ENCODE results near the gene ALCAM. TPM values are rescaled to one million over a fixed set of nuclear protein-coding genes. Genes with fewer than 3 reads are reported as not detected.

The ALCAM gene
- total and polyA plus RNA-seq, 2 of the 8 experiments (the other 6 are each of a cell fraction or from before 2014, with no cell fraction given), result 10.8 to 33.0 TPM

- no peak overlapping the region for H4K91ac ChIP-seq (replicated peaks; ENCODE audit: insufficient read length, low read length)
- CTCF ChIA-PET (ENCODE audit: partially characterized antibody), result interaction anchor here (1.6 kb wide), 1 partner anchor 13 kb away, joined by 3 read pairs; no protein-coding TSS in a partner anchor
- H3K56ac ChIP-seq (replicated peaks; ENCODE audit: insufficient read length, low read depth, low read length), result no peak overlapping the region
- DNase-seq (ENCODE audit: low read depth in 1 of 2, low spot score in 2 of 2) (no peak), FAIRE-seq (no peak)
- H2BK5ac ChIP-seq (ENCODE audit: low read depth, low read length), result no peak overlapping the region
- no peak overlapping the region for H2BK12ac ChIP-seq (ENCODE audit: low read depth, low read length)
- peaks cover 4 to 5% of the 10 kb centered on the region in 2 experiments; a peak in 2 of 4 replicates for H3K9me3 ChIP-seq (ENCODE audit: insufficient read depth in 2 of 2, low read depth in 1 of 2, low read length in 1 of 2)
- H3K23ac ChIP-seq (ENCODE audit: insufficient read length), result no peak overlapping the region
- H3K18ac ChIP-seq (ENCODE audit: extremely low read depth, low read length), result no peak overlapping the region
- H3K14ac ChIP-seq (ENCODE audit: insufficient read length), result no peak overlapping the region
- peaks cover 0 to 2% (median 0%) of the 10 kb centered on the region in 4 experiments; a peak in 2 of 7 replicates for H3K4me1 ChIP-seq (replicated peaks in 1 of 4; ENCODE audit: control insufficient read depth in 3 of 4, insufficient read depth in 4 of 4, low read length in 3 of 4)
- H3K4me3 ChIP-seq (ENCODE audit: extremely low read depth in 1 of 4, insufficient read depth in 2 of 4, low read depth in 3 of 4, low read length in 4 of 4), result no peak overlapping the region
- H3K4ac ChIP-seq (replicated peaks; ENCODE audit: insufficient read length, low read depth, low read length), result no peak overlapping the region
- no peak overlapping the region for H2AK5ac ChIP-seq (ENCODE audit: low read depth, low read length)
- no peaks in the 10 kb centered on the region for H4K20me1 ChIP-seq (replicated peaks in 1 of 2; ENCODE audit: control insufficient read depth in 1 of 2, insufficient read depth in 2 of 2, low read length in 2 of 2)
- no peak overlapping the region for H3K4me2 ChIP-seq (ENCODE audit: insufficient read depth in 1 of 2, low read depth in 2 of 2, low read length in 2 of 2)
- H4K5ac ChIP-seq (ENCODE audit: insufficient read length, low read depth, low read length), result no peak overlapping the region
- H3K79me2 ChIP-seq (ENCODE audit: control insufficient read depth in 1 of 2, insufficient read depth in 2 of 2, low read length in 2 of 2), result peaks cover 0 to 30% of the 10 kb centered on the region in 2 experiments; a peak in 2 of 4 replicates
- H3K79me1 ChIP-seq (ENCODE audit: low read depth, low read length), result no peaks in the 10 kb centered on the region
- H3K9ac ChIP-seq (replicated peaks in 1 of 4; ENCODE audit: extremely low read depth in 1 of 4, low read depth in 3 of 4, low read length in 3 of 4), result no peak overlapping the region
- H2BK20ac ChIP-seq (ENCODE audit: low read length), result no peak overlapping the region
- H2BK15ac ChIP-seq (ENCODE audit: low read length), result no peak overlapping the region
- H4K8ac ChIP-seq (ENCODE audit: extremely low read depth, insufficient read depth, low read length), result no peak overlapping the region
- 90% methylated on average over 4 of the region's 4 CpGs; no CpG with 5 or more reads in 1 of the 2 experiments for WGBS, 2 experiments (ENCODE audit: extremely low coverage in 1 of 2, insufficient coverage in 1 of 2, insufficient read length in 1 of 2, insufficient replicate concordance in 2 of 2, low coverage in 1 of 2, low lambda C conversion rate in 2 of 2, missing lambda C conversion rate in 1 of 2)
- no peak overlapping the region for H2BK120ac ChIP-seq (replicated peaks; ENCODE audit: low read depth, low read length)
- peaks cover 0 to 7% (median 4%) of the 10 kb centered on the region in 4 experiments; a peak in 2 of 8 replicates for H3K36me3 ChIP-seq (ENCODE audit: control insufficient read depth in 2 of 4, insufficient read depth in 4 of 4, low read length in 3 of 4)
- H3K27ac ChIP-seq (ENCODE audit: low read depth, low read length), result no peak overlapping the region
- H3K27me3 ChIP-seq (replicated peaks in 1 of 4; ENCODE audit: control insufficient read depth in 3 of 4, extremely low read depth in 1 of 4, insufficient read depth in 3 of 4, low read length in 3 of 4), result no peaks in the 10 kb centered on the region
- H2AFZ ChIP-seq (ENCODE audit: low read length), result no peak overlapping the region
- no peaks in the 10 kb centered on the region for H3K23me2 ChIP-seq (ENCODE audit: low read depth, low read length)
- POLR2A ChIA-PET (ENCODE audit: partially characterized antibody), result no interaction called here
- TF ChIP-seq NANOG (IDR thresholded peaks at IDR 0.05; ENCODE audit: insufficient read depth, low read depth, low read length, poor library complexity, severe bottlenecking) (no peak), SRF (IDR thresholded peaks at IDR 0.05; ENCODE audit: low read depth, low read length) (no peak), GTF2F1 (IDR thresholded peaks at IDR 0.05; ENCODE audit: borderline replicate concordance, low read depth, low read length) (no peak), CBX5 (IDR thresholded peaks at IDR 0.05; ENCODE audit: low read depth, low read length) (no peak), BCL11A (IDR thresholded peaks at IDR 0.05; ENCODE audit: low read depth in 2 of 2, low read length in 2 of 2) (no peak), E2F6 (IDR thresholded peaks at IDR 0.05) (no peak), TBP (IDR thresholded peaks at IDR 0.05; ENCODE audit: low read depth, low read length) (no peak), ATF2 (IDR thresholded peaks at IDR 0.05; ENCODE audit: low read length) (no peak), SIRT6 (IDR thresholded peaks at IDR 0.05; ENCODE audit: low read length) (no peak), USF2 (IDR thresholded peaks at IDR 0.05; ENCODE audit: low read length) (no peak), BACH1 (IDR thresholded peaks at IDR 0.05; ENCODE audit: low read length) (no peak)
Observed at GRCh38 chr3:105401254-105401653, 34.5 kb downstream of the ALCAM start.

Measured in H1 (cell line).